Upper lobe of left lung (tissue), 6 donors: ENCODE measurements around the gene CLMP. TPM values are rescaled to one million over a fixed set of nuclear protein-coding genes. Genes with fewer than 3 reads are reported as not detected.
A peak's percentile ranks its signal among the peaks of the same experiment; 100 is the strongest.

Experiments used
- ATAC-seq, 2 donors: fragments of 200-7000 bp; cut with Tn5 transposase; one replicate each; pipeline ENCODE4 v1.9.1; 2022; ENCODE audit warnings: mild to moderate bottlenecking in 2 of 2, moderate library complexity in 2 of 2; ENCODE audit not compliant: low FRiP score in 2 of 2
- DNase-seq, 2 donors: peaks; one replicate each; pipeline ENCODE4 v3.0.0-alpha.2; 2019 to 2020
- H3K27ac ChIP-seq, 4 donors: fragments of 200-600 bp; sonication (generic); one replicate each; pipeline ENCODE4 v1.5.1; 2016 to 2019
- H3K27me3 ChIP-seq, 4 donors: fragments of 200-600 bp; sonication (generic); one replicate each; pipeline ENCODE4 v1.5.1; 2017 to 2019
- H3K36me3 ChIP-seq, 4 donors: fragments of 200-600 bp; sonication (generic); one replicate each; pipeline ENCODE4 v1.5.1; 2016 to 2019
- H3K4me1 ChIP-seq, 4 donors: fragments of 200-600 bp; sonication (generic); one replicate each; pipeline ENCODE4 v1.5.1; 2018 to 2019
- H3K4me3 ChIP-seq, 4 donors: fragments of 200-600 bp; sonication (generic); one replicate each; pipeline ENCODE4 v1.5.1; 2017 to 2019; ENCODE audit warnings: mild to moderate bottlenecking in 2 of 4, moderate library complexity in 1 of 4
- H3K9me3 ChIP-seq, 4 donors: fragments of 200-600 bp; sonication (generic); one replicate each; pipeline ENCODE4 v1.5.1; 2018 to 2019
- EP300 ChIP-seq, 4 donors: sonication (generic); formaldehyde crosslinking; IDR thresholded peaks; one replicate each; pipeline ENCODE4 v1.5.1; 2017; ENCODE audit warnings: antibody characterized with exemption in 4 of 4, control low read depth in 2 of 4
- POLR2A ChIP-seq, 4 donors: fragments of 450-650 bp; IDR thresholded peaks; one replicate each; pipeline ENCODE4 v1.5.1; 2016 to 2017; ENCODE audit warnings: antibody characterized with exemption in 4 of 4, mild to moderate bottlenecking in 2 of 4
- POLR2AphosphoS5 ChIP-seq, 2 donors: sonication (generic); formaldehyde crosslinking; IDR thresholded peaks; one replicate each; pipeline ENCODE4 v1.5.1; 2017; ENCODE audit warnings: antibody characterized with exemption in 2 of 2
- WGBS, 2 donors: methylation state at CpG; one replicate each; pipeline ENCODE4 v1.1.5; 2017 to 2018; 5-methylcytosine and 5-hydroxymethylcytosine counted together
- total RNA-seq, 6 donors: library from RNA; depleted of rRNA in 4 of 6; stranded (reverse); fragments of >200 nt in 4 of 6; gene quantifications; one replicate each; pipeline versions ENCODE4 v1.1.0 to v1.2.1, GENCODE V29; 2016 to 2021
- TF ChIP-seq, protein P1 (sequence below), 6 experiments: fragments of 450-650 bp in 4 of 6; fragments of 200-600 bp in 2 of 6; sonication (generic) in 2 of 6; IDR thresholded peaks; one replicate each; pipeline ENCODE4 v1.5.1; 2016 to 2019; ENCODE audit warnings: antibody characterized with exemption in 6 of 6
- donor health status: DM: no; HTN: no; CAD: no; lungs with moderate emphysema.
- donor health status: DM: no; HTN: yes; CAD: no; lungs with severe emphysema.

The CLMP gene
- total RNA-seq, 6 donors from 2014 or later, result 6.0 to 23.4 (median 15.3) TPM

- TF ChIP-seq EP300 (IDR thresholded peaks at IDR 0.05) (no peak), POLR2A (IDR thresholded peaks at IDR 0.05) (no peak), POLR2AphosphoS5 (IDR thresholded peaks at IDR 0.05) (no peak)
- TF ChIP-seq, protein P1, sequence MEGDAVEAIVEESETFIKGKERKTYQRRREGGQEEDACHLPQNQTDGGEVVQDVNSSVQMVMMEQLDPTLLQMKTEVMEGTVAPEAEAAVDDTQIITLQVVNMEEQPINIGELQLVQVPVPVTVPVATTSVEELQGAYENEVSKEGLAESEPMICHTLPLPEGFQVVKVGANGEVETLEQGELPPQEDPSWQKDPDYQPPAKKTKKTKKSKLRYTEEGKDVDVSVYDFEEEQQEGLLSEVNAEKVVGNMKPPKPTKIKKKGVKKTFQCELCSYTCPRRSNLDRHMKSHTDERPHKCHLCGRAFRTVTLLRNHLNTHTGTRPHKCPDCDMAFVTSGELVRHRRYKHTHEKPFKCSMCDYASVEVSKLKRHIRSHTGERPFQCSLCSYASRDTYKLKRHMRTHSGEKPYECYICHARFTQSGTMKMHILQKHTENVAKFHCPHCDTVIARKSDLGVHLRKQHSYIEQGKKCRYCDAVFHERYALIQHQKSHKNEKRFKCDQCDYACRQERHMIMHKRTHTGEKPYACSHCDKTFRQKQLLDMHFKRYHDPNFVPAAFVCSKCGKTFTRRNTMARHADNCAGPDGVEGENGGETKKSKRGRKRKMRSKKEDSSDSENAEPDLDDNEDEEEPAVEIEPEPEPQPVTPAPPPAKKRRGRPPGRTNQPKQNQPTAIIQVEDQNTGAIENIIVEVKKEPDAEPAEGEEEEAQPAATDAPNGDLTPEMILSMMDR (IDR thresholded peaks at IDR 0.05), result no peak
- Histone ChIP-seq H3K27ac (no peak overlapping the region), H3K27me3 (no peaks in the 10 kb centered on the region), H3K4me1 (peaks cover 7 to 20% (median 10%) of the 10 kb centered on the region in 4 donors), H3K4me3 (no peak overlapping the region), H3K36me3 (no peaks in the 10 kb centered on the region), H3K9me3 (no peaks in the 10 kb centered on the region)
- DNase-seq (no peak), ATAC-seq (no peak)
- 92 to 100% methylated on average over 3 of the region's 3 CpGs for WGBS, 2 donors
Measured at GRCh38 chr11:123170929-123171328, 24.1 kb downstream of the CLMP start.

DNA sequence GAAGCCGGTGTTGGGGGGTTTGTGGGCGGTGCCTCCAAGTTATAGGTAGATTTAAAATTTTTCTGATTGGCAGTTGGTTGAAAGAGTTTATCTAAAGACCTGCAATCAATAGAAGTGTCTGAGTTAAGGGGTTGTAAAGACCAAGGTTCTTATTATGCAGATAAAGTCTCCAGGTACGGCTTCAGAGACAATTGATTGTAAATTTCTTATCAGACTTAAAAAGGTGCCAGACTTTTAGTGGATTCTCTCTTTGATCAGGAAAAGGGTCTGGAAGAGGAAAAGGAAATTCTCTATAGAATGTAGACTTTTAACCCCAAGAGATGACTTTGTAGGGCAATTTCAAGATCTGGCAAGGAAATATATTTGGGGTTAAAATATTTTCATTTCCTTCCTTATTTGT is 25.2 kb downstream of the CLMP start:
- WGBS, 2 donors, result 86 to 93% methylated on average over 3 of the region's 3 CpGs
- no peak overlapping the region for H3K27ac ChIP-seq
- H3K4me3 ChIP-seq, result no peak overlapping the region
- no peaks in the 10 kb centered on the region for H3K9me3 ChIP-seq
- peaks cover 4 to 16% (median 6%) of the 10 kb centered on the region in 4 donors for H3K4me1 ChIP-seq
- no peaks in the 10 kb centered on the region for H3K27me3 ChIP-seq
- H3K36me3 ChIP-seq, result no peaks in the 10 kb centered on the region
- ATAC-seq (no peak), DNase-seq (no peak)
- TF ChIP-seq, protein P1 (IDR thresholded peaks at IDR 0.05), result no peak
- no peak for TF ChIP-seq POLR2A (IDR thresholded peaks at IDR 0.05)
- no peak for TF ChIP-seq POLR2AphosphoS5 (IDR thresholded peaks at IDR 0.05)
- no peak for TF ChIP-seq EP300 (IDR thresholded peaks at IDR 0.05)

- Histone ChIP-seq H3K27ac (no peak overlapping the region), H3K9me3 (no peaks in the 10 kb centered on the region), H3K27me3 (no peaks in the 10 kb centered on the region), H3K36me3 (no peaks in the 10 kb centered on the region), H3K4me3 (no peak overlapping the region), H3K4me1 (peaks cover 0 to 10% (median 3%) of the 10 kb centered on the region in 4 donors)
- TF ChIP-seq POLR2A (IDR thresholded peaks at IDR 0.05) (no peak), EP300 (IDR thresholded peaks at IDR 0.05) (no peak), POLR2AphosphoS5 (IDR thresholded peaks at IDR 0.05) (no peak)
- TF ChIP-seq, protein P1 (IDR thresholded peaks at IDR 0.05), result no peak
- no peak for ATAC-seq
- no peak for DNase-seq
- 76 to 89% methylated on average over 3 of the region's 3 CpGs for WGBS, 2 donors
Measured at GRCh38 chr11:123168955-123169484, 26.0 kb downstream of the CLMP start.

DNA sequence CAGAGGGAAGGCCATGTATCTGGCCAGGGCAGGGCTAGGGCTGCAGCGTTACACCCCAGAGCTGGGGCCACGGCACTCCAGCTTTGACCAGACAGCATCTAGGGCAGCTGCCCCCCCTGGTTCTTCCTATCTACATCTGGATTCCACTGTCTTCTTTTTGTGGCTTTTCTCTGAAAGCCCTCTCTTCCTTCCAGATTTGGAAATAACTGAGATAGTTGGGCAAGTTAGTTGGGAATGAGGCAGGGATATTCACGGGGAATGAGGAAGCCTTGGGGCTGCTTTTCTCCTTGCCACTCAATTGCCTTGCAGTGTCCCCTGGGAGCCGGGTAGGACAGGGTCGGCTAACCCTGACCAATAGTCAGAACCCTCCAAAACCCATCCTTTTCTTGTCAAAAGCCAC is 26.8 kb downstream of the CLMP start:
- WGBS, 2 donors, result 77 to 86% methylated on average over 5 of the region's 5 CpGs
- peaks cover 0 to 7% (median 1%) of the 10 kb centered on the region in 4 donors for H3K4me1 ChIP-seq
- no peak overlapping the region for H3K4me3 ChIP-seq
- no peaks in the 10 kb centered on the region for H3K36me3 ChIP-seq
- no peak overlapping the region for H3K27ac ChIP-seq
- TF ChIP-seq POLR2AphosphoS5 (IDR thresholded peaks at IDR 0.05) (no peak), POLR2A (IDR thresholded peaks at IDR 0.05) (no peak), EP300 (IDR thresholded peaks at IDR 0.05) (no peak)
- TF ChIP-seq, protein P1 (IDR thresholded peaks at IDR 0.05), result no peak
- DNase-seq, result no peak
- no peak for ATAC-seq
- H3K9me3 ChIP-seq, result no peaks in the 10 kb centered on the region
- no peaks in the 10 kb centered on the region for H3K27me3 ChIP-seq

DNA sequence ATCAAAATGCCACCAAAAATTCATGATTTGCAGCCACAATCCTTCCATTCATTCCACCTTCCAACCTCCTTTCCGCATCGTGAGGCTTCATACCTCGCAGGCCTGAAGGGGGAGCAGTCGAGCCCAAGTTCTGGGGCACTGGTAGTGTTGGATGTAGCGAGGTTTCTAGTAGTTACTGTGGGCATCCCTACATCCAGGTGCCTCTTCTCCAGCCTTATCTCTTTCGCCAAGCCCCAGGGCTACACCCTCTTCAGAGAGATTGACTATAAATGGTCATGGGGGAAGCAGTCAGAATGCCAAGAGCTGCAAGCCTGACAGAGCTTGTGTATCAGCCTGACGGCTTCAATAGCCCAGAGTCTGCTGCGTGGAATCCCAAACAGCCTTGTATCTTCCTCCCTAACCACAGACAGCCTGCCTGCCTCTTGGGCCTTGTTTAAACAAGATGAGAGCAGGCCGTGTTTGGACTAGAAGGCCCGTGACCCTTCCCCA is 28.9 kb downstream of the CLMP start:
- WGBS, 2 donors, result 44 to 49% methylated on average over 10 of the region's 10 CpGs
- H3K4me1 ChIP-seq, result peaks cover 0 to 7% (median 1%) of the 10 kb centered on the region in 4 donors
- no peak for TF ChIP-seq POLR2A (IDR thresholded peaks at IDR 0.05)
- TF ChIP-seq, protein P1 (IDR thresholded peaks at IDR 0.05), result peak in 4 of 6 experiments; percentile 17 to 24 (median 19)
- TF ChIP-seq EP300 (IDR thresholded peaks at IDR 0.05), result no peak
- peak in 1 of 2 donors; percentile 32 for TF ChIP-seq POLR2AphosphoS5 (IDR thresholded peaks at IDR 0.05)
- H3K36me3 ChIP-seq, result no peaks in the 10 kb centered on the region
- ATAC-seq (peak; percentile 50 to 65), DNase-seq (peak in 1 of 2 donors; percentile 31)
- no peak overlapping the region for H3K4me3 ChIP-seq
- no peaks in the 10 kb centered on the region for H3K27me3 ChIP-seq
- no peaks in the 10 kb centered on the region for H3K9me3 ChIP-seq
- peak overlapping the region in 1 of 4 donors; percentile 28 for H3K27ac ChIP-seq
